Spleen (tissue), 11 donors: ENCODE measurements around the gene CXCR6. TPM values are rescaled to one million over a fixed set of nuclear protein-coding genes. Genes with fewer than 3 reads are reported as not detected.

ENCODE experiments used
- DNase-seq: peaks from one replicate; pipeline ENCODE4 v3.0.0-alpha.2; 2020
- H3K27ac ChIP-seq, 8 donors: fragments of 200-600 bp; sonication (generic) in 7 of 8; 1 replicate in 4 of 8; 2 replicates in 4 of 8; pipeline versions ENCODE4 v1.5.0 to v1.8.0; 2016 to 2021; ENCODE audit warnings: inconsistent platforms in 4 of 8, mild to moderate bottlenecking in 4 of 8, moderate library complexity in 1 of 8
- H3K27me3 ChIP-seq, 7 donors: fragments of 200-600 bp; sonication (generic) in 6 of 7; replicated peaks in 1 of 7; 1 replicate in 4 of 7; 2 replicates in 3 of 7; pipeline versions ENCODE4 v1.5.0 to v1.8.0; 2016 to 2021; ENCODE audit warnings: inconsistent platforms in 3 of 7, mild to moderate bottlenecking in 1 of 7
- H3K36me3 ChIP-seq, 6 donors: fragments of 200-600 bp; sonication (generic) in 5 of 6; 1 replicate in 4 of 6; 2 replicates in 2 of 6; pipeline versions ENCODE4 v1.5.0 to v1.8.0; 2016 to 2021; ENCODE audit warnings: inconsistent platforms in 2 of 6
- H3K4me1 ChIP-seq, 6 donors: fragments of 200-600 bp; sonication (generic) in 5 of 6; 1 replicate in 3 of 6; 2 replicates in 3 of 6; pipeline versions ENCODE4 v1.5.0 to v1.8.0; 2016 to 2021; ENCODE audit warnings: inconsistent platforms in 3 of 6
- H3K4me3 ChIP-seq, 8 donors: fragments of 200-600 bp; sonication (generic) in 7 of 8; 1 replicate in 4 of 8; 2 replicates in 4 of 8; pipeline versions ENCODE4 v1.5.0 to v1.8.0; 2016 to 2021; ENCODE audit warnings: inconsistent platforms in 4 of 8, mild to moderate bottlenecking in 4 of 8, moderate library complexity in 2 of 8
- H3K9me3 ChIP-seq, 8 donors: fragments of 200-600 bp; sonication (generic) in 7 of 8; 1 replicate in 4 of 8; 2 replicates in 4 of 8; pipeline versions ENCODE4 v1.5.0 to v1.8.0; 2016 to 2021; ENCODE audit warnings: inconsistent platforms in 4 of 8
- CTCF ChIP-seq, 11 experiments: fragments of 200-600 bp in 7 of 11; fragments of 450-650 bp in 4 of 11; sonication (generic) in 4 of 11; IDR thresholded peaks in 8 of 11; conservative IDR thresholded peaks in 3 of 11; 1 replicate in 7 of 11; 2 replicates in 4 of 11; pipeline versions ENCODE4 v1.4.0 to v1.8.0; 2016 to 2021; ENCODE audit warnings: antibody characterized with exemption in 11 of 11, inconsistent platforms in 4 of 11, mild to moderate bottlenecking in 1 of 11
- POLR2A ChIP-seq, 3 donors: fragments of 450-650 bp; IDR thresholded peaks; one replicate each; pipeline ENCODE4 v1.5.1; 2017; ENCODE audit warnings: antibody characterized with exemption in 3 of 3, mild to moderate bottlenecking in 1 of 3
- POLR2AphosphoS5 ChIP-seq, 3 donors: sonication (generic); formaldehyde crosslinking; IDR thresholded peaks; one replicate each; pipeline ENCODE4 v1.5.1; 2017; ENCODE audit warnings: antibody characterized with exemption in 3 of 3
- WGBS, 5 donors: extraction: QIAGEN DNeasy Blood & Tissue Kit in 3 of 5; methylation state at CpG; one replicate each; pipeline versions ENCODE4 v1.1.5 to v1.1.7; 2013 to 2018; 5-methylcytosine and 5-hydroxymethylcytosine counted together
- intact Hi-C: fragments of 100-400 bp; cut with DNase I; formaldehyde crosslinking; loops from one replicate; pipeline ENCODE4 v1.15.0; 2023; ENCODE audit warnings: low total_unique reads
- polyA plus RNA-seq, 3 donors: library from polyadenylated mRNA; stranded (reverse); fragments of 200-250 nt; gene quantifications; one replicate each; pipeline ENCODE4 v1.2.1, GENCODE V29; 2013
- total RNA-seq, 7 donors: library from RNA; depleted of rRNA in 3 of 7; stranded (reverse); fragments of >200 nt in 3 of 7; fragmentation: NEBNext Ultra II Directional in 4 of 7; extraction: Animal tissue kit (Norgen Biotek cat#: 25700) in 4 of 7; gene quantifications; one replicate each; pipeline versions ENCODE4 v1.1.0 to v1.2.1, GENCODE V29; 2016 to 2021
- donor health status: healthy with polysubstance abuse.
- donor health status: DM: no; HTN: no; CAD: no; lungs with moderate emphysema.
- donor health status: DM: no; HTN: no; CAD: no.
- donor health status: Bipolar disorder and iron deficiency.
- donor health status: healthy.
- donor health status: DM: no; HTN: no; CAD: no.
- donor health status: DM: yes; HTN: yes; CAD: no.

CXCR6 gene
- total and polyA plus RNA-seq, 10 donors: 2.5 to 35.3 (median 11.6) TPM

- intact Hi-C loops: no loop called here
- DNase-seq: no peak
Observed at GRCh38 chr3:45987368-45988291, 44.4 kb downstream of the CXCR6 start.

GRCh38 chr3:45988362-45988761 lies 45.1 kb downstream of the CXCR6 start:
- no peaks in the 10 kb centered on the region for H3K27me3 ChIP-seq
- WGBS, 5 donors: 49 to 81% (median 68%) methylated on average over 4 of the region's 4 CpGs
- intact Hi-C loops: no loop called here
- DNase-seq: no peak
- no peak overlapping the region for H3K4me3 ChIP-seq
- TF ChIP-seq POLR2A (IDR thresholded peaks at IDR 0.05) (no peak), POLR2AphosphoS5 (IDR thresholded peaks at IDR 0.05) (no peak), CTCF (IDR thresholded peaks at IDR 0.05 in 8 of 11, conservative IDR thresholded peaks at IDR 0.05 in 3 of 11) (no peak)
- H3K27ac ChIP-seq: peak overlapping the region in 5 of 8 donors; percentile 37 to 64 (median 51)
- H3K4me1 ChIP-seq: peaks cover 29 to 96% (median 55%) of the 10 kb centered on the region in 6 donors
- no peaks in the 10 kb centered on the region for H3K9me3 ChIP-seq
- peaks cover 0 to 32% (median 16%) of the 10 kb centered on the region in 6 donors for H3K36me3 ChIP-seq

More at GRCh38 chr3:45987368-45988291, 44.4 kb downstream of the CXCR6 start:
- H3K4me3 ChIP-seq: no peak overlapping the region
- no peaks in the 10 kb centered on the region for H3K9me3 ChIP-seq
- no peak for TF ChIP-seq POLR2A (IDR thresholded peaks at IDR 0.05)
- no peak for TF ChIP-seq POLR2AphosphoS5 (IDR thresholded peaks at IDR 0.05)
- TF ChIP-seq CTCF (IDR thresholded peaks at IDR 0.05 in 8 of 11, conservative IDR thresholded peaks at IDR 0.05 in 3 of 11): no peak
- WGBS, 5 donors: 55 to 69% (median 61%) methylated on average over 7 to 8 of the region's 8 CpGs
- H3K27me3 ChIP-seq: no peaks in the 10 kb centered on the region
- peaks cover 0 to 40% (median 23%) of the 10 kb centered on the region in 6 donors for H3K36me3 ChIP-seq
- H3K27ac ChIP-seq: peak overlapping the region in 7 of 8 donors; percentile 4 to 64 (median 51)
- peaks cover 22 to 93% (median 47%) of the 10 kb centered on the region in 6 donors for H3K4me1 ChIP-seq

GRCh38 chr3:45988804-45989203 lies 45.5 kb downstream of the CXCR6 start:
- peaks cover 32 to 96% (median 59%) of the 10 kb centered on the region in 6 donors for H3K4me1 ChIP-seq

More at GRCh38 chr3:45988804-45989203, 45.5 kb downstream of the CXCR6 start:
- intact Hi-C loops: no loop called here
- H3K27ac ChIP-seq: peak overlapping the region in 4 of 8 donors; percentile 46 to 64 (median 56)
- no peak for TF ChIP-seq POLR2AphosphoS5 (IDR thresholded peaks at IDR 0.05)
- no peak for TF ChIP-seq CTCF (IDR thresholded peaks at IDR 0.05 in 8 of 11, conservative IDR thresholded peaks at IDR 0.05 in 3 of 11)
- TF ChIP-seq POLR2A (IDR thresholded peaks at IDR 0.05): no peak
- WGBS, 5 donors: 79 to 91% (median 85%) methylated on average over 2 of the region's 2 CpGs
- no peaks in the 10 kb centered on the region for H3K27me3 ChIP-seq
- no peak overlapping the region for H3K4me3 ChIP-seq
- no peak for DNase-seq
- no peaks in the 10 kb centered on the region for H3K9me3 ChIP-seq
- H3K36me3 ChIP-seq: peaks cover 0 to 28% (median 12%) of the 10 kb centered on the region in 6 donors
